GM19463 (cell line): ENCODE data around the gene PPIL1.

Experiments used
- ATAC-seq: cut with Tn5 transposase; IDR thresholded peaks from one replicate; pipeline ENCODE4 v1.9.1; 2021; ENCODE audit warnings: mild to moderate bottlenecking, moderate library complexity; ENCODE audit not compliant: unreplicated experiment

Gene PPIL1

DNA sequence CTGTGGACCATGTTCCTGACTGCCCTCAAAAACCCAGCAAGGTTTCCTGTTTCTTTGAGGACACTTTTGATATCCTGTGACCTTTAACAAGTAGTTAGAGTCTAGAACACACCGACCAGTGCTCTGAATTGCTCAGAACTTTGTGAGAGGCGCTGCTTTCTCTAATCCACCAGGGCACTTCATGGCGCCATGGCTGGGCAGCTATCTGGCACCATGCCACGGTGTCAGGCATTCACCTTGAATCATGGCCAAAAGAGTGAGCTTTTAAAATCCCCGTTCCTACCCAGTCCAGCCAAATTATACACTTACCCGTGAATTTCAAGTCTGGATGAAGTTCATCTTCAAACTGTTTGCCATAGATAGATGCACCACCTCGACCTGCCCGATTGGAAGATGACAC lies 18.3 kb downstream of the PPIL1 start:
- no peak for ATAC-seq

GRCh38 chr6:36855750-36856149 lies 18.9 kb downstream of the PPIL1 start:
- no peak for ATAC-seq

DNA sequence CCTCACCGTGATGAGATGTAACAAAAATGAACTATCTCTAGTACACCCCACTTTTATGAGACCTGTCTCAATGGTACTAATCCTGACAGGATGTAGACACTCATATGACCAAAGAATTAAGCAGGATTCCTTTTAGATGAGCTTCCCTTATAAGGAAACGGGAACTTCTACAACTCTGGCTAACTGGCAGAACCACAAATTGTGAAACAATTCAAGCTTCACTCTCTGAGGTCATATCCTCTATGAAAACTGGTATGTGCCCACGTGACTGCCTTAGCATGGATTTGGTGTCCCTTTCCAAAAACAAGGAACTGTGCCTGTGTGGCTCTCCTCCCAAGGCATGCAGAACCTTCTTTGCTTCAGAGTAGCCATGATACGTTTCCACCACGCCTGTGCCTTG lies 21.3 kb downstream of the PPIL1 start:
- no peak for ATAC-seq

DNA sequence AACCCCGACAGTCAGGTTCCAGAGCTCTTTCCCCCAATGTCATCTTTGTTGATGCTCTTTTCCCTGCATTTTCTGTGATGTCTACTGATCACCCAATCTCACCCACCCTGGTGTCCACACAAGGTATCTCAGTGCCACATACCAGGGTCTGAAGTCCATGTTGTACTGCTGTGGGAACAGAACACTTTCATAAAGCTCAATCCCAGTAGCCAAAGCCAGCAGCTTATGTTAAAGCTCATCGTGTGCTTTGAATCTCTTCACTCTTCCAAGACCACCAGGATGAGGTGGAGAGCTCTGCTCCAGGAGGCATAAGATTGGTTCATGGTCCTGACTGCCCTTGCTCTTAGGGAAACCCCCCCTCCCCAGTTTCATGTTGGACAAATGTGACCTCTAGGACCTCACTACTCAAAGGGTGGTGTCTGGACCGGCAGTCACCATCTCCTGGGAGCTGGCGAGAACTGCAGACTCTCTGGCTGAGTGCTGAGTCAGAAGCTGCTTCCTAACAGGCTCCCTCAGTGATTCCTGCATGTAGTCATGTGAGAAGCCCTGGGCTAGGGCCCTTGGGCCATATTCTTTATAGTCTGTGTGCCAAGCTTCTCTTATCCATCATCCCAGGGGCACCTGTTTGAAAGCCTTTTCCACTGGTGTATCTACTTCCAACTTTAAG lies 22.0 kb downstream of the PPIL1 start:
- no peak for ATAC-seq

DNA sequence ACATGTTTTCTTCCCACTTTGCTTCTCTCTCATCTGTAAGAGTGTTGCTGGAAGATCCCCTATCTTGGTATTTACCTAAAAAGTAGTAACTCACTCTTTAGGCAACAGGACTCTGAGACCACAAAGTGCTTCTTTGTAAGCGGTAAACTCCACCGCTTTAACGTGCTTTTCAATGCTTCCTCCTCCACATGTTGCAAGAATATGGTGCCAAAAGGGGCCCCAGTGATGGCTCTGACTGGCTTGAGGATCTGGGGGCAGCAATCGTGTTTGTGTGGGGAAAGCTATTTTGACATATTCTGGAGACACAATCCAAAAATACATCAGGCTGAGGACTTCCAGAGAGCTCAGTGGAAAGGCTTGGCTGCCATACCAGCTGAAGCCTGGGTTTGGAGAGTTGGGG lies 23.0 kb downstream of the PPIL1 start:
- ATAC-seq = no peak

DNA sequence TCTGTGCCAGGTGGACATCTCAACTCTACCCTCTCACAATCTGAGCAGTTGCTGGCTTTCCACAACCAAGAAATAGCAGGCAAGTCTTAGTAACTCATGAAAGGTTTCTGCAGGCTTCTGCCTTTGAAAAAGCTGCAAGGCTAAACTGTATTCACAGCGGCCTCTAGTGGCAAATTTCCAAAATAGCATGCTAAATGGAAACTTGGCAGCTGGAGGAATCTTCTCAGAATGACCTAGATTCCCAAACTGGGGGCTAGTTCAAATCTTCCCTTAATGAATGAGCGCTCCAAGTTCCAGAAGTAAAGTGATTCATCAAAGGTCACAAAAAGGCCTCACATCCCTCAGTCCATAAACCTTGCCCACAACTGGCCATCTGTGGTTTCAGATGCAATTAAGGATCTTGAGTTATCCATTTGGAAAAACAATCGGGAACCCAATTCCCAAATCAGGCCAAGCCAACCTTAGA lies 23.4 kb downstream of the PPIL1 start:
- ATAC-seq = no peak

DNA sequence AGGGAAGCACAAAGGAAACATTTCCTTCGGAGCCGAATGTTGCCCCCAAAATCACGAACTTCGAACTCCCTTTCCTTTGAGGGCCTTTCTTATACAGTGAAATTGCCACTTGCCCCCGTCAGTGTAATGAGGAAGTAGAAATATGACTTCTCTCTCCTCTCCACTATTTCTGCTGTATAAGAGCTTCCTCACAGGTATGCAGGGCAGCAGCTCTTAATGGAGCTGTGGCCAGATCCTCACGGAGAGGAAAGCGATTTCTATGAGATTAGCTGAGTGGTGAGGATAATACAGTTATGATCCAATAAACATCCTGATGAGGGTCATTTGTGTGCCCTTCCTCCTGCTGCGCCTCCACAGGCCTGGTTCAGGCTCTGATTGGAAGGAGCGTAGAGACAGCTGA lies 24.6 kb downstream of the PPIL1 start:
- no peak for ATAC-seq

- no peak for ATAC-seq
Observed at GRCh38 chr6:36848658-36849441, 25.8 kb downstream of the PPIL1 start.

- ATAC-seq = no peak
Observed at GRCh38 chr6:36847991-36848390, 26.6 kb downstream of the PPIL1 start.

GRCh38 chr6:36847152-36847551 lies 27.5 kb downstream of the PPIL1 start:
- ATAC-seq = no peak

- ATAC-seq = no peak
Observed at GRCh38 chr6:36845233-36845632, 29.4 kb downstream of the PPIL1 start.

DNA sequence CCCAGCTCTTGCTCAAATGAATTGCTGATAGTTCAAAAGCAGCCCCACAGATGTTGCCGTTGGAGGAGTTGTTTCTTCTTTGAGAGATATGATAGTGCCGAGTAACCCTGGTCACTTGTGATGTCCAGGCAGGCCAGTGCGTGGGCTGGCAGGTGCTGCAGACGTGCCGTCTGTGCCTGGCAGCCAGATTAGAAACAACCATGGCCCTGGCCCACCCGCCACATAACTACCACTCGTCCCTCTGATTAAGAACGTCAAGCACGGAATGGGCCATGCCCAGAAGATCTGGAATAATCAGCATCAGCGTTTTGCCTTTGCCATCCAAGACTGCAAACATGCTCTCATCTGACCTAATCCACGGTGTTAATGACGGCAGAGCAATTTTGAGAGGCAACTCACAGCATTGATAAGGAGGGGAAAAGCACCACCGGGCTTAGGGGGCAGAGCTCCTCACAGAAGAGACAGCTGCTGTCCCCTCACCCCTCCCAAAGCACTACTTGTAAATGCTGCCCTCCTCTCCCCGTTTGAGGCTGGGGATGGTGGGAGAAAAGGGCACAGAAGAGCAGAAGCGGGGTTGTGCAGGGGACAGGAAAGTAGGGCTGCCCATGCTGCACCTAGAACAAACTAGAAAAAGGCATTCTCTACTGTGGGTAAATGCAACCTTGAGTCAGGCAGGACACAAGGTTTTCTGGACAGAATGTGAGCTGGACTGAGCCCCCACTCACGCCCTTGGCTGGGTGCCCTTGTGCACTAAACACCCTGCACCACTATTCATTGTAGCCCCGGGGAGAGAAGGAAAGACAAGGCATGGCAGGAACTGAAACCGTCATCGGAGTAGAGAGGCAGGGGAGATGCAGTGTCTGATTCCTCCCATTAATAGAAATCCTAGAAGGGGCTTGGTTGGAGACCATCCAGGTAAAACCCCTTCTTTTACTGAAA lies 30.1 kb downstream of the PPIL1 start:
- ATAC-seq = no peak

DNA sequence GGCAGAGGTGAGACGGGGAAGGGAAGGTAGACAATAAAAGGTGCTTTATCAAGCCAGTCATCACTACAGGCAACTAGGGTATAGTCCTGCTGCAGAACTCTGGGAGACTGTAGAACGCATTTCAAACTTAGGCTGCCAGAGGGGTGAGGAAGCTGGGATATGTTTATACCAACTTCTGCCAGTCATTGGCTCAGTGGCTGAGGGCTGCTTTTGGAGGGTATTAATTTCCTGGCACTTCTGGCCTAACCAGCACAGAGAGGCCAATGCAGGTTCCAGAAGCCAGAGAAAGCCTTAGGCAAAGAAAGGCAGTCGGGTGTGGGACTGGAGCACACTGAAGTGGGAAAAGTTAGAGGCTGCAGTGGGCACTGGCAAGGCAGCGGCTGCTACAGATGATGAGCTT lies 31.4 kb downstream of the PPIL1 start:
- ATAC-seq = no peak

- no peak for ATAC-seq
Observed at GRCh38 chr6:36841756-36842155, 32.8 kb downstream of the PPIL1 start.

GRCh38 chr6:36840432-36841403 lies 33.9 kb downstream of the PPIL1 start:
- no peak for ATAC-seq

GRCh38 chr6:36839749-36840431 lies 34.7 kb downstream of the PPIL1 start:
- ATAC-seq = no peak

GRCh38 chr6:36838896-36839748 lies 35.5 kb downstream of the PPIL1 start, which contains the start of gene CPNE5:
Gene CPNE5 (minus strand): TSS chr6:36839444. CDS start chr6:36839377, 67 bp downstream.
- no peak for ATAC-seq

DNA sequence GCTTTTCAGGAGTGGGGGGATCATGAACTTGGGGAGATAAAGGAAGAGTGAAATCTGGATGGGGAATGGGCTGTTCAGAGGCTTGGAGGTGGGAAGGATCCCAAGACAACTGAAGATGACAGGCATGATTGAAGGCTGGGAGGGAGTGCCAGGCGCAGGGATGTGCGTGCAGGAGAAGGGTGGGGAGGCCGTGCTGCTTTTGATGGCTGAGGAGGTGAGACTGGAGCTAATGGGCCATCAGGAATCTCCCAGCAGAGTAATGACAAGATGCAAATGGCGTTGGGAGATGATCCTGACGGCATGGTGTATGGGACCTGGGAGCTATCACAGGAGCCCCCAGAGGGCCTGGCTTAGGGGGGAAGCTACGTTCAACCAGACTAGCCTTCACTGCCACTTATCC lies 36.9 kb downstream of the PPIL1 start:
- no peak for ATAC-seq

DNA sequence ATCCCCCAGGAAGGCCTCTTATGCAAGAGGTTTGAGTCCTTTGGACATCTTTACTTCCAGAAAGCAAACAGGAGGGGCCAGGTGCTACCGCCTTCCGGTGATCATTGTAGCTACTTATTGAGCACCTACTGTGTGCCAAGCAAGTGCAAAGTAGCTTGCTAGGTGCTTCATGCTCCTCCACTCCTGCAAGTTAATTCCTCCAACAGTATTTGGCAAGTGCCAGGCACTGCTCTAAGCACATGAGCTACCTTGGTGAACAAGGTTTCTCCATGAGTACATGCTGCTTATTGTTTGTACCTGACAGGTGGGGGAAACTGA lies 37.6 kb downstream of the PPIL1 start:
- no peak for ATAC-seq
